Measurements from ENCODE around the gene ITGBL1.

DNA sequence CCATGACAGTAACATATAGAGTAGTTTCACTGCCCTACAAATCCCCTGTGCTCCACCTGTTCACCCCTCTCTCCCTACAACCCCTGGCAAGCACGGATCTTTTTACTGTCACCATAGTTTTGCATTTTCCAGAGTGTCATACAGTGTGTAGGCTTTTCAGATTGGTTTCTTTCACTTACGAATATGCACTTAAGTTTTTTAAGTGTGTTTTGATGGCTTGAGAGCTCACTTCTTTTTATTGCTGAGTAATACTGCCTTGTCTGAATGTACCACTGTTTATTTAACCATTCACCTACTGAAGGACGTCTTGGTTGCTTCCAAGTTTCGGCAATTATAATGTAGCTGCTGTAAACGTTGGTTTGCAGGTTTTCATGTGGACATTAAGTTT is 175.1 kb downstream of the ITGBL1 start:
- TF ChIP-seq, protein P1, sequence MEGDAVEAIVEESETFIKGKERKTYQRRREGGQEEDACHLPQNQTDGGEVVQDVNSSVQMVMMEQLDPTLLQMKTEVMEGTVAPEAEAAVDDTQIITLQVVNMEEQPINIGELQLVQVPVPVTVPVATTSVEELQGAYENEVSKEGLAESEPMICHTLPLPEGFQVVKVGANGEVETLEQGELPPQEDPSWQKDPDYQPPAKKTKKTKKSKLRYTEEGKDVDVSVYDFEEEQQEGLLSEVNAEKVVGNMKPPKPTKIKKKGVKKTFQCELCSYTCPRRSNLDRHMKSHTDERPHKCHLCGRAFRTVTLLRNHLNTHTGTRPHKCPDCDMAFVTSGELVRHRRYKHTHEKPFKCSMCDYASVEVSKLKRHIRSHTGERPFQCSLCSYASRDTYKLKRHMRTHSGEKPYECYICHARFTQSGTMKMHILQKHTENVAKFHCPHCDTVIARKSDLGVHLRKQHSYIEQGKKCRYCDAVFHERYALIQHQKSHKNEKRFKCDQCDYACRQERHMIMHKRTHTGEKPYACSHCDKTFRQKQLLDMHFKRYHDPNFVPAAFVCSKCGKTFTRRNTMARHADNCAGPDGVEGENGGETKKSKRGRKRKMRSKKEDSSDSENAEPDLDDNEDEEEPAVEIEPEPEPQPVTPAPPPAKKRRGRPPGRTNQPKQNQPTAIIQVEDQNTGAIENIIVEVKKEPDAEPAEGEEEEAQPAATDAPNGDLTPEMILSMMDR (IDR thresholded peaks at IDR 0.05; ENCODE audit: low read length): no peak
- TF ChIP-seq EZH2 (optimal IDR thresholded peaks at IDR 0.05; ENCODE audit: low read depth, low read length): no peak

All from MM.1S (cell line).